ENCODE measurements around the gene POLR1G. TPM values are rescaled to one million over a fixed set of nuclear protein-coding genes. Genes with fewer than 3 reads are reported as not detected.

POLR1G gene
- total RNA-seq, 1 experiment from 2014 or later = 25.9 TPM

DNA sequence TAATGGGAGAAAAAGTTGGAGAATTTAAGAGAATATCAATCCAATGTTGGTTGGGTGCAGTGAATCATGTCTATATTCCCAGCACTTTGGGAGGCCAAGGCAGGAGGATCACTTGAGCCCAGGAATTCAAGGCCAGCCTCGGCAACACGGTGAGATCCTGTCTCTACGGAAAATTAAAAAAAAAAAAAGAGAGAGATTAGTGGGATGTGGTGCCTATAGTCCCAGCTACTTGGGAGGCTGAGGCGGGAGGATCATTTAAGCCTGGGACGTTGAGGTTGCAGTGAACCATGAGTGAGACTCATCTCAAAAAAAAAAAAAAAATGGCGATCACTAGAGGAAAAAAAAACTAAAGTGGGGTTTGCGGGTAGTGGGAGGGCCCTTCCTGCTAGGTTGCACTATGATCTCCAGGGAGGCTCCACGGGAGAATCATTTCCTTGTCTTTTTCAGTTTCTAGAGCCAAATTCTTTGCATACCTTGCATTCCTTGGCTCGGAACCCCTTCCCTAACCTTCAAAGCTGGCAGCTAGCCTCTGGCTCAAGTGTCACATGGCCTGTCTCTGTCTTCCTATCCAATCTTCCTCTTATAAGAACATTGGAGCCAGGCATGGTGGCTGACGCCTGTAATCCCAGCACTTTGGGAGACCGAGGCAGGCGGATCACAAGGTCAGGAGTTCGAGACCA is 30.3 kb upstream of the POLR1G start:
- CTCF ChIA-PET = interaction anchor here (0.7 kb wide), 1 partner anchor 549 kb away, joined by 6 read pairs; no protein-coding TSS in a partner anchor
- intact Hi-C loops (cut with micrococcal nuclease) = loop anchor here (2.0 kb wide), 1 partner anchor 31 kb away; the partner anchor contains the start of gene POLR1G
- H3K9me2 ChIP-seq (replicated peaks; ENCODE audit: low read length) = no peaks in the 10 kb centered on the region
- POLR2A ChIA-PET (ENCODE audit: unreplicated experiment) = no interaction called here
- no peaks in the 10 kb centered on the region for H3K27me3 ChIP-seq (ENCODE audit: low read length)
- no peak for TF ChIP-seq EZH2phosphoT487 (IDR thresholded peaks at IDR 0.05; ENCODE audit: borderline replicate concordance, low read length)
- TF ChIP-seq, protein P1, sequence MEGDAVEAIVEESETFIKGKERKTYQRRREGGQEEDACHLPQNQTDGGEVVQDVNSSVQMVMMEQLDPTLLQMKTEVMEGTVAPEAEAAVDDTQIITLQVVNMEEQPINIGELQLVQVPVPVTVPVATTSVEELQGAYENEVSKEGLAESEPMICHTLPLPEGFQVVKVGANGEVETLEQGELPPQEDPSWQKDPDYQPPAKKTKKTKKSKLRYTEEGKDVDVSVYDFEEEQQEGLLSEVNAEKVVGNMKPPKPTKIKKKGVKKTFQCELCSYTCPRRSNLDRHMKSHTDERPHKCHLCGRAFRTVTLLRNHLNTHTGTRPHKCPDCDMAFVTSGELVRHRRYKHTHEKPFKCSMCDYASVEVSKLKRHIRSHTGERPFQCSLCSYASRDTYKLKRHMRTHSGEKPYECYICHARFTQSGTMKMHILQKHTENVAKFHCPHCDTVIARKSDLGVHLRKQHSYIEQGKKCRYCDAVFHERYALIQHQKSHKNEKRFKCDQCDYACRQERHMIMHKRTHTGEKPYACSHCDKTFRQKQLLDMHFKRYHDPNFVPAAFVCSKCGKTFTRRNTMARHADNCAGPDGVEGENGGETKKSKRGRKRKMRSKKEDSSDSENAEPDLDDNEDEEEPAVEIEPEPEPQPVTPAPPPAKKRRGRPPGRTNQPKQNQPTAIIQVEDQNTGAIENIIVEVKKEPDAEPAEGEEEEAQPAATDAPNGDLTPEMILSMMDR (conservative IDR thresholded peaks at IDR 0.05; ENCODE audit: low read depth, low read length) = no peak
- no peak for TF ChIP-seq EZH2 (IDR thresholded peaks at IDR 0.05; ENCODE audit: low read length, unreplicated experiment)
- H3K27ac ChIP-seq (ENCODE audit: low read length) = peak overlapping the region; percentile 84
- H2AFZ ChIP-seq (ENCODE audit: low read length) = no peak overlapping the region
- H3K4me3 ChIP-seq (ENCODE audit: low read length) = no peak overlapping the region
- no peaks in the 10 kb centered on the region for H3K79me2 ChIP-seq (ENCODE audit: low read length)
- ATAC-seq = peak; percentile 80
- no peaks in the 10 kb centered on the region for H3K9me3 ChIP-seq (ENCODE audit: low read length)
- peak; percentile 94 for DNase-seq
- H3K4me1 ChIP-seq (ENCODE audit: insufficient read depth, low read length) = peaks cover 19% of the 10 kb centered on the region
- TSS peak; percentile 48 for BruUV-seq (replicated peaks)
- H4K20me1 ChIP-seq (ENCODE audit: low read length) = no peaks in the 10 kb centered on the region
- peak overlapping the region; percentile 54 for H3K4me2 ChIP-seq (ENCODE audit: low read length)
- no peaks in the 10 kb centered on the region for H3F3A ChIP-seq (ENCODE audit: low read length, unreplicated experiment)
- H3K9ac ChIP-seq (ENCODE audit: low read length) = 0 out of 2 replicates have a peak overlapping the region, but pooled peaks have one; percentile 15
- no peaks in the 10 kb centered on the region for H3K36me3 ChIP-seq (ENCODE audit: low read depth, low read length)

DNA sequence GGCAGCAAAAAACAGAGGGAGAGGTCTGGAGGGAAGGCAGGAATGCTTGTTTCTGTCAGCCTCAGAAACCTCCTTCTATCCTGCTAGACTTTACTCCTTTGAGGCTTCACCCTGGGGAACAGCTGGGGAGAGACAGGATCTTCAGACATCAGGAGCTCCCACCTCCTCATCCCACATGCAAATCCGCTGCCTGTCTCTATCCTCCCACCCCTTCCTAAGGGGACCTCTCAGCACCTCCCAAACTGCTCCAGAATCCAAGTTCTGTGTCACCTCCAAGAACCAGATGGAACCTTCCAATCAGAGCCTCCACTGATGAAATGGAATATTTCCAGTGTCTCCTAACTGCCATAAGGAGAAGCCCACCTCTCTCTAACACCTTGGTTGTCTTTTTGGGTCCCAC is 26.3 kb upstream of the POLR1G start:
- H3K4me3 ChIP-seq (ENCODE audit: low read length) = no peak overlapping the region
- no peak overlapping the region for H2AFZ ChIP-seq (ENCODE audit: low read length)
- peak overlapping the region; percentile 46 for H3K27ac ChIP-seq (ENCODE audit: low read length)
- intact Hi-C loops (cut with micrococcal nuclease) = no loop called here
- no peaks in the 10 kb centered on the region for H3F3A ChIP-seq (ENCODE audit: low read length, unreplicated experiment)
- no peaks in the 10 kb centered on the region for H3K36me3 ChIP-seq (ENCODE audit: low read depth, low read length)
- H3K4me1 ChIP-seq (ENCODE audit: insufficient read depth, low read length) = peaks cover 19% of the 10 kb centered on the region
- TF ChIP-seq EZH2 (IDR thresholded peaks at IDR 0.05; ENCODE audit: low read length, unreplicated experiment) (no peak), EZH2phosphoT487 (IDR thresholded peaks at IDR 0.05; ENCODE audit: borderline replicate concordance, low read length) (no peak)
- TF ChIP-seq, protein P1 (conservative IDR thresholded peaks at IDR 0.05; ENCODE audit: low read depth, low read length) = no peak
- no peak for ATAC-seq
- POLR2A ChIA-PET (ENCODE audit: unreplicated experiment) = no interaction called here
- H3K9ac ChIP-seq (ENCODE audit: low read length) = no peak overlapping the region
- H3K79me2 ChIP-seq (ENCODE audit: low read length) = no peaks in the 10 kb centered on the region
- H3K9me2 ChIP-seq (replicated peaks; ENCODE audit: low read length) = no peaks in the 10 kb centered on the region
- no peaks in the 10 kb centered on the region for H3K27me3 ChIP-seq (ENCODE audit: low read length)
- no peak overlapping the region for H3K4me2 ChIP-seq (ENCODE audit: low read length)
- CTCF ChIA-PET = no interaction called here
- no peak for DNase-seq
- H4K20me1 ChIP-seq (ENCODE audit: low read length) = no peaks in the 10 kb centered on the region
- H3K9me3 ChIP-seq (ENCODE audit: low read length) = no peaks in the 10 kb centered on the region
- BruUV-seq (replicated peaks) = no TSS peak

DNA sequence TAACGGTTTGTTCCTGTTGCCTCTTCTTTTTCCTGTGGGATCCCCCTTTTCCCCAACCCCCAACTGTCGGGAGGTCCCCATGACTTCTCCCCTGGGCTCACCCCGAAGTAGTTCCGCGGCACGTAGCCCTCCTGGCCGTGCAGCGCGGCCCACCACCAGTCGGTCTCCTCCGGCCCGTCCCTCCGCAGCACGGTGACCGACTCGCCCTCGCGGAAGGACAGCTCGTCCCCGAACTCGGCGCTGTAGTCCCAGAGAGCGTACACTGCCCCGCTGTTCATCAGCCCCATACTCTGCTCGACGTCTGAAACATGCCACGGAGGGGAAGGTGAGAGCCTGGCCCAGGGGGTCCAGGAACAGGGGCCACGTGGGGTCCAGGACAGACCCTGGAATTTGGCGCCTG is 24.0 kb upstream of the POLR1G start:
- ATAC-seq = no peak
- H3K4me1 ChIP-seq (ENCODE audit: insufficient read depth, low read length) = peaks cover 10% of the 10 kb centered on the region; the same call in 1 of the 2 replicates
- intact Hi-C loops (cut with micrococcal nuclease) = no loop called here
- no peak overlapping the region for H3K9ac ChIP-seq (ENCODE audit: low read length)
- no peaks in the 10 kb centered on the region for H3K79me2 ChIP-seq (ENCODE audit: low read length)
- no peaks in the 10 kb centered on the region for H3K27me3 ChIP-seq (ENCODE audit: low read length)
- TF ChIP-seq EZH2 (IDR thresholded peaks at IDR 0.05; ENCODE audit: low read length, unreplicated experiment) (no peak), EZH2phosphoT487 (IDR thresholded peaks at IDR 0.05; ENCODE audit: borderline replicate concordance, low read length) (no peak)
- TF ChIP-seq, protein P1 (conservative IDR thresholded peaks at IDR 0.05; ENCODE audit: low read depth, low read length) = no peak
- H3F3A ChIP-seq (ENCODE audit: low read length, unreplicated experiment) = no peaks in the 10 kb centered on the region
- H3K9me3 ChIP-seq (ENCODE audit: low read length) = no peaks in the 10 kb centered on the region
- no peak overlapping the region for H3K27ac ChIP-seq (ENCODE audit: low read length)
- H2AFZ ChIP-seq (ENCODE audit: low read length) = no peak overlapping the region
- DNase-seq = no peak
- no peaks in the 10 kb centered on the region for H3K36me3 ChIP-seq (ENCODE audit: low read depth, low read length)
- no peak overlapping the region for H3K4me2 ChIP-seq (ENCODE audit: low read length)
- no peaks in the 10 kb centered on the region for H3K9me2 ChIP-seq (replicated peaks; ENCODE audit: low read length)
- ChIA-PET CTCF (no interaction called here), POLR2A (ENCODE audit: unreplicated experiment) (no interaction called here)
- no TSS peak for BruUV-seq (replicated peaks)
- no peaks in the 10 kb centered on the region for H4K20me1 ChIP-seq (ENCODE audit: low read length)
- H3K4me3 ChIP-seq (ENCODE audit: low read length) = no peak overlapping the region
